HEK293 (cell line): ENCODE data around the gene MSANTD3.

Experiments used
- CTCF ChIP-seq: fragments of 450-650 bp; formaldehyde crosslinking; IDR thresholded peaks from 2 replicates; pipeline ENCODE4 v1.5.1; 2016; ENCODE audit warnings: missing biosample characterization, missing genetic modification characterization
- PBX3 ChIP-seq: sonication (generic); formaldehyde crosslinking; IDR thresholded peaks from 2 replicates; pipeline ENCODE4 v1.8.1; 2022; ENCODE audit warnings: mild to moderate bottlenecking, moderate library complexity, missing genetic modification reagents
- REST ChIP-seq: fragments of 450-650 bp; formaldehyde crosslinking; IDR thresholded peaks from 2 replicates; pipeline ENCODE4 v1.5.1; 2016; ENCODE audit warnings: missing biosample characterization, missing genetic modification characterization
- SP2 ChIP-seq: fragments of 450-650 bp; formaldehyde crosslinking; IDR thresholded peaks from 2 replicates; pipeline ENCODE4 v1.5.1; 2016; ENCODE audit warnings: missing biosample characterization, missing genetic modification characterization
- ZBTB26 ChIP-seq: fragments of 450-650 bp; formaldehyde crosslinking; optimal IDR thresholded peaks from 2 replicates; pipeline ENCODE3; 2016; ENCODE audit warnings: missing biosample characterization, mild to moderate bottlenecking, missing genetic modification characterization
- ZBTB8A ChIP-seq: fragments of 450-650 bp; formaldehyde crosslinking; IDR thresholded peaks from 2 replicates; pipeline ENCODE4 v1.5.1; 2016; ENCODE audit warnings: missing biosample characterization, missing genetic modification characterization
- ZNF2 ChIP-seq: fragments of 450-650 bp; formaldehyde crosslinking; IDR thresholded peaks from 2 replicates; pipeline ENCODE4 v1.5.1; 2016; ENCODE audit warnings: missing biosample characterization, missing genetic modification characterization
- ZNF416 ChIP-seq: fragments of 450-650 bp; formaldehyde crosslinking; IDR thresholded peaks from 2 replicates; pipeline ENCODE4 v1.5.1; 2016; ENCODE audit warnings: missing biosample characterization, missing genetic modification characterization
- ZNF660 ChIP-seq: fragments of 450-650 bp; IDR thresholded peaks from 2 replicates; pipeline ENCODE4 v1.5.1; 2018; ENCODE audit warnings: missing biosample characterization, mild to moderate bottlenecking, missing genetic modification characterization
- ZNF707 ChIP-seq: fragments of 450-650 bp; formaldehyde crosslinking; IDR thresholded peaks from 2 replicates; pipeline ENCODE4 v1.5.1; 2016; ENCODE audit warnings: missing biosample characterization, missing genetic modification characterization
- ZSCAN18 ChIP-seq: fragments of 450-650 bp; formaldehyde crosslinking; IDR thresholded peaks from 2 replicates; pipeline ENCODE4 v1.5.1; 2016; ENCODE audit warnings: missing biosample characterization, missing genetic modification characterization

GRCh38 chr9:100452894-100453293 lies 26.0 kb downstream of the MSANTD3 start:
- TF ChIP-seq ZNF707 (tag by site-specific recombination) (no peak), ZBTB26 (tag by site-specific recombination) (no peak), ZBTB8A (tag by site-specific recombination) (no peak), ZNF416 (tag by site-specific recombination) (no peak), CTCF (tag by site-specific recombination) (no peak), ZNF660 (tag by site-specific recombination) (no peak), REST (tag by site-specific recombination) (no peak), ZNF2 (tag by site-specific recombination) (no peak), PBX3 (no peak), SP2 (tag by site-specific recombination) (no peak), ZSCAN18 (tag by site-specific recombination) (no peak)
